Stimulated activated CD4-positive, alpha-beta T cell treated with anti-CD3 and anti-CD28 coated beads, Interleukin-1b, Interleukin-23, amount 100 ng/mL, for 4 hours (primary cell): ENCODE data around the gene DOLK.
A peak's percentile ranks its signal among the peaks of the same experiment; 100 is the strongest.

ENCODE experiments used
- DNase-seq, 2 donors: peaks; one replicate each; pipeline ENCODE4 v3.0.0-alpha.2; 2020; ENCODE audit warnings: low read depth in 2 of 2

DOLK gene

GRCh38 chr9:128906741-128907140, 40.7 kb downstream of the DOLK start:
- no peak for DNase-seq

GRCh38 chr9:128905964-128906363, 41.4 kb downstream of the DOLK start:
- DNase-seq, result no peak

GRCh38 chr9:128903871-128904620, 43.4 kb downstream of the DOLK start:
- no peak for DNase-seq

GRCh38 chr9:128903079-128903461, 44.3 kb downstream of the DOLK start:
- DNase-seq, result no peak

GRCh38 chr9:128902351-128903078, 44.9 kb downstream of the DOLK start:
- peak; percentile 68 to 80 for DNase-seq

- DNase-seq, result no peak
Observed at GRCh38 chr9:128901822-128902221, 45.6 kb downstream of the DOLK start.

GRCh38 chr9:128901379-128901778, 46.0 kb downstream of the DOLK start:
- DNase-seq, result no peak

GRCh38 chr9:128899566-128900322, 47.7 kb downstream of the DOLK start:
- no peak for DNase-seq

GRCh38 chr9:128898845-128899565, 48.4 kb downstream of the DOLK start:
- DNase-seq, result no peak

- DNase-seq, result no peak
Observed at GRCh38 chr9:128898382-128898781, 49.0 kb downstream of the DOLK start.

GRCh38 chr9:128895556-128895955, 51.8 kb downstream of the DOLK start:
- no peak for DNase-seq
